ENCODE data around the gene USP15.

Gene USP15

DNA sequence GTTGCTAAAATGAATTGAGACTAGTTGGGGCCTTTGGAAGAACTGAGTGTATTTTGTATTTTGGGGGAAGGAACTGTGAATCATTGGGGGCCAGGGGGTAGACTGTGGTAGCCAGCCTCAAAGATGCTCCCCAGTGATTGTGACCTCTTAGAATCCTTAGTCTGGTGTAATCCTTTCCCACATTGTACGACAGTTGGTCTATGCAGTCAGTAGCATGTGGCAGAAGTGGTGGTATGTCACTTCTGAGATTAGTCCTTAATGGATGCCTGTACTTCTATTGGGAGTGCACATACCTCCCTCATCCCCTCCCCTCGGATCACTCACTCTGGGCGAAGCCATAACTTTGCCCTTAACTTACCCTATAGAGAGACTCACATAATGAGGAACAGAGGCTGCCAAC is 48.0 kb downstream of the USP15 start (continued):
- TF ChIP-seq HOXA7 (CRISPR knock-in tag; IDR thresholded peaks at IDR 0.05; ENCODE audit: borderline replicate concordance) (no peak), ZNF157 (tag by site-specific recombination; IDR thresholded peaks at IDR 0.05) (no peak), ZNF692 (tag by site-specific recombination; IDR thresholded peaks at IDR 0.05) (no peak), ZNF248 (tag by site-specific recombination; IDR thresholded peaks at IDR 0.05) (no peak), ZNF37A (tag by site-specific recombination; IDR thresholded peaks at IDR 0.05) (no peak), ZNF529 (tag by site-specific recombination; IDR thresholded peaks at IDR 0.05; ENCODE audit: insufficient replicate concordance) (no peak), ZNF530 (tag by site-specific recombination; IDR thresholded peaks at IDR 0.05; ENCODE audit: low read depth) (no peak)
- TF ChIP-seq, protein P1, sequence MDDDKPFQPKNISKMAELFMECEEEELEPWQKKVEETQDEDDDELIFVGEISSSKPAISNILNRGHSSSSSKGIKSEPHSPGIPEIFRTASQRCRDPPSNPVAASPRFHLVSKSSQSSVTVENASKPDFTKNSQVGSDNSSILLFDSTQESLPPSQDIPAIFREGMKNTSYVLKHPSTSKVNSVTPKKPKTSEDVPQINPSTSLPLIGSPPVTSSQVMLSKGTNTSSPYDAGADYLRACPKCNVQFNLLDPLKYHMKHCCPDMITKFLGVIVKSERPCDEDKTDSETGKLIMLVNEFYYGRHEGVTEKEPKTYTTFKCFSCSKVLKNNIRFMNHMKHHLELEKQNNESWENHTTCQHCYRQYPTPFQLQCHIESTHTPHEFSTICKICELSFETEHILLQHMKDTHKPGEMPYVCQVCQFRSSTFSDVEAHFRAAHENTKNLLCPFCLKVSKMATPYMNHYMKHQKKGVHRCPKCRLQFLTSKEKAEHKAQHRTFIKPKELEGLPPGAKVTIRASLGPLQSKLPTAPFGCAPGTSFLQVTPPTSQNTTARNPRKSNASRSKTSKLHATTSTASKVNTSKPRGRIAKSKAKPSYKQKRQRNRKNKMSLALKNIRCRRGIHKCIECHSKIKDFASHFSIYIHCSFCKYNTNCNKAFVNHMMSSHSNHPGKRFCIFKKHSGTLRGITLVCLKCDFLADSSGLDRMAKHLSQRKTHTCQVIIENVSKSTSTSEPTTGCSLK (tag by site-specific recombination; IDR thresholded peaks at IDR 0.05) = no peak

DNA sequence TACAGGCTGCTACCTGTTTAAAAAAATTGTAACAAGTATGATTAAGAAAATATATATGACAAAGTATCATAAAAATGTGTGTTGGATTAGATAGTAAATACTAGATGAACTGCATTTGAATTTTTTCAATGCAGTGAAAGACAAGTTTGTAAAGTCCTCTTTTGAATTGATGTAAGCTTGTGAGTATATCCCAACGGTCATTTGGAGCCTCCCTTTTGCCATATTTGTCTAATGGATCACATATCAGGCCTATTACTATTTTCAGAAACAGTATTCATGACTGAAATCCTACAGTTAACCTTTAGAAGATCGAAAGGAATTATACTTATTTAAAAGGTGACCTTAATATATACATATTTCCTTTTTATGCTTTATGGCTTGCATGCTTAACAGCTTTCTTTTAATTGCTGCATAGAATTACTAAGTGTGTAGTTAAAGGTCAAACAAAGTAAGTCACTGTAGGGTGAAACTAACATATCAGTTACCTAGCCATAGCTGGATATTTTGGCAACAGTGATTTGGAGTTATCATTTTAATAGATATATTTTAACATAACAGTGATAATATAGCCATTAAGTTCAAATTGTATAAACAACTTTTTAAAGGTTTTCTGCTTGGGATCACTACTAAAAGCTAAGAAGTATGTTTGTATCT is 53.6 kb downstream of the USP15 start:
- Histone ChIP-seq H3K27ac (ENCODE audit: extremely low read depth, low read depth, low read length) (no peak overlapping the region), H3K9me3 (ENCODE audit: control insufficient read depth, insufficient read depth, low read depth, low read length) (no peaks in the 10 kb centered on the region), H3K4me1 (ENCODE audit: control insufficient read depth, insufficient read depth, low read length) (no peaks in the 10 kb centered on the region), H3K4me3 (ENCODE audit: low read depth, low read length) (no peak overlapping the region), H3K36me3 (ENCODE audit: control insufficient read depth in 2 of 2, insufficient read depth in 1 of 2, low read length in 2 of 2) (peaks cover 0 to 12% of the 10 kb centered on the region in 2 experiments; a peak in 1 of 3 replicates)
- POLR2A ChIA-PET = no interaction called here
- CTCF ChIA-PET = no interaction called here
- TF ChIP-seq ZNF596 (tag by site-specific recombination; IDR thresholded peaks at IDR 0.05) (no peak), ZNF837 (tag by site-specific recombination; IDR thresholded peaks at IDR 0.05) (no peak), ZNF354C (tag by site-specific recombination; IDR thresholded peaks at IDR 0.05; ENCODE audit: borderline replicate concordance, low read depth) (no peak), ZNF692 (tag by site-specific recombination; IDR thresholded peaks at IDR 0.05) (no peak), ZBTB10 (tag by site-specific recombination; IDR thresholded peaks at IDR 0.05) (no peak), ZNF514 (tag by site-specific recombination; IDR thresholded peaks at IDR 0.05) (no peak), HIC1 (tag by site-specific recombination; IDR thresholded peaks at IDR 0.05) (no peak), ZNF558 (tag by site-specific recombination; IDR thresholded peaks at IDR 0.05) (no peak), ZNF155 (tag by site-specific recombination; IDR thresholded peaks at IDR 0.05) (no peak)
- TF ChIP-seq, protein P2, sequence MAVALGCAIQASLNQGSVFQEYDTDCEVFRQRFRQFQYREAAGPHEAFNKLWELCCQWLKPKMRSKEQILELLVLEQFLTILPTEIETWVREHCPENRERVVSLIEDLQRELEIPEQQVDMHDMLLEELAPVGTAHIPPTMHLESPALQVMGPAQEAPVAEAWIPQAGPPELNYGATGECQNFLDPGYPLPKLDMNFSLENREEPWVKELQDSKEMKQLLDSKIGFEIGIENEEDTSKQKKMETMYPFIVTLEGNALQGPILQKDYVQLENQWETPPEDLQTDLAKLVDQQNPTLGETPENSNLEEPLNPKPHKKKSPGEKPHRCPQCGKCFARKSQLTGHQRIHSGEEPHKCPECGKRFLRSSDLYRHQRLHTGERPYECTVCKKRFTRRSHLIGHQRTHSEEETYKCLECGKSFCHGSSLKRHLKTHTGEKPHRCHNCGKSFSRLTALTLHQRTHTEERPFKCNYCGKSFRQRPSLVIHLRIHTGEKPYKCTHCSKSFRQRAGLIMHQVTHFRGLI (tag by site-specific recombination; IDR thresholded peaks at IDR 0.05) = no peak
- TF ChIP-seq, protein P3, sequence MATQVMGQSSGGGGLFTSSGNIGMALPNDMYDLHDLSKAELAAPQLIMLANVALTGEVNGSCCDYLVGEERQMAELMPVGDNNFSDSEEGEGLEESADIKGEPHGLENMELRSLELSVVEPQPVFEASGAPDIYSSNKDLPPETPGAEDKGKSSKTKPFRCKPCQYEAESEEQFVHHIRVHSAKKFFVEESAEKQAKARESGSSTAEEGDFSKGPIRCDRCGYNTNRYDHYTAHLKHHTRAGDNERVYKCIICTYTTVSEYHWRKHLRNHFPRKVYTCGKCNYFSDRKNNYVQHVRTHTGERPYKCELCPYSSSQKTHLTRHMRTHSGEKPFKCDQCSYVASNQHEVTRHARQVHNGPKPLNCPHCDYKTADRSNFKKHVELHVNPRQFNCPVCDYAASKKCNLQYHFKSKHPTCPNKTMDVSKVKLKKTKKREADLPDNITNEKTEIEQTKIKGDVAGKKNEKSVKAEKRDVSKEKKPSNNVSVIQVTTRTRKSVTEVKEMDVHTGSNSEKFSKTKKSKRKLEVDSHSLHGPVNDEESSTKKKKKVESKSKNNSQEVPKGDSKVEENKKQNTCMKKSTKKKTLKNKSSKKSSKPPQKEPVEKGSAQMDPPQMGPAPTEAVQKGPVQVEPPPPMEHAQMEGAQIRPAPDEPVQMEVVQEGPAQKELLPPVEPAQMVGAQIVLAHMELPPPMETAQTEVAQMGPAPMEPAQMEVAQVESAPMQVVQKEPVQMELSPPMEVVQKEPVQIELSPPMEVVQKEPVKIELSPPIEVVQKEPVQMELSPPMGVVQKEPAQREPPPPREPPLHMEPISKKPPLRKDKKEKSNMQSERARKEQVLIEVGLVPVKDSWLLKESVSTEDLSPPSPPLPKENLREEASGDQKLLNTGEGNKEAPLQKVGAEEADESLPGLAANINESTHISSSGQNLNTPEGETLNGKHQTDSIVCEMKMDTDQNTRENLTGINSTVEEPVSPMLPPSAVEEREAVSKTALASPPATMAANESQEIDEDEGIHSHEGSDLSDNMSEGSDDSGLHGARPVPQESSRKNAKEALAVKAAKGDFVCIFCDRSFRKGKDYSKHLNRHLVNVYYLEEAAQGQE (tag by site-specific recombination; IDR thresholded peaks at IDR 0.05) = no peak
